HEK293 (cell line): ENCODE measurements around the gene PRSS56.

Experiments used
- CTCF ChIA-PET: fragments of 350-600 bp; formaldehyde crosslinking; extraction: SDS; loops from one replicate; lab custom pipeline; 2021; ENCODE audit warnings: antibody characterized with exemption; lab: Yijun Ruan, JAX
- POLR2A ChIA-PET: fragments of 300-600 bp; formaldehyde crosslinking; extraction: SDS; loops from one replicate; lab custom pipeline; 2020; ENCODE audit warnings: antibody characterized with exemption, inconsistent platforms; lab: Yijun Ruan, JAX
- H3K27ac ChIP-seq: fragments of 200-500 bp; sonication (Bioruptor generic); 2 replicates; pipeline ENCODE4 v1.5.1; 2014; ENCODE audit warnings: low read depth, low read length, control low read depth, inconsistent platforms; ENCODE audit errors: extremely low read depth
- H3K36me3 ChIP-seq, 2 experiments: fragments of 200-500 bp in 1 of 2; sonication (Bioruptor generic) in 1 of 2; 1 replicate in 1 of 2; 2 replicates in 1 of 2; pipeline ENCODE4 v1.5.1; 2014 to 2017; ENCODE audit warnings: inconsistent platforms in 2 of 2, low read length in 2 of 2; ENCODE audit not compliant: control insufficient read depth in 2 of 2, insufficient read depth in 1 of 2
- H3K4me1 ChIP-seq: fragments of 200-500 bp; sonication (Bioruptor generic); 2 replicates; pipeline ENCODE4 v1.5.1; 2014; ENCODE audit warnings: mild to moderate bottlenecking, low read length, inconsistent platforms; ENCODE audit not compliant: control insufficient read depth, insufficient read depth
- H3K4me3 ChIP-seq: 2 replicates; pipeline ENCODE4 v1.5.1; 2011; ENCODE audit warnings: low read depth, mild to moderate bottlenecking, control low read depth, low read length, moderate library complexity
- H3K9me3 ChIP-seq: fragments of 200-500 bp; sonication (Bioruptor generic); 2 replicates; pipeline ENCODE4 v1.5.1; 2014; ENCODE audit warnings: low read depth, low read length, inconsistent platforms; ENCODE audit not compliant: control insufficient read depth, insufficient read depth
- EGR2 ChIP-seq: fragments of 450-650 bp; formaldehyde crosslinking; IDR thresholded peaks from 2 replicates; pipeline ENCODE4 v1.5.1; 2016; ENCODE audit warnings: low read depth, missing biosample characterization, missing genetic modification characterization
- FEZF1 ChIP-seq: fragments of 450-650 bp; formaldehyde crosslinking; IDR thresholded peaks from 2 replicates; pipeline ENCODE4 v1.5.1; 2016; ENCODE audit warnings: missing biosample characterization, missing genetic modification characterization
- MZF1 ChIP-seq: fragments of 450-650 bp; formaldehyde crosslinking; IDR thresholded peaks from 2 replicates; pipeline ENCODE4 v1.5.1; 2017; ENCODE audit warnings: missing biosample characterization, missing genetic modification characterization, borderline replicate concordance
- OSR2 ChIP-seq: fragments of 450-650 bp; formaldehyde crosslinking; IDR thresholded peaks from 2 replicates; pipeline ENCODE4 v1.5.1; 2016; ENCODE audit warnings: missing biosample characterization, missing genetic modification characterization
- OVOL3 ChIP-seq: fragments of 450-650 bp; formaldehyde crosslinking; IDR thresholded peaks from 2 replicates; pipeline ENCODE4 v1.5.1; 2016; ENCODE audit warnings: missing biosample characterization, missing genetic modification characterization
- PRDM10 ChIP-seq: fragments of 450-650 bp; formaldehyde crosslinking; IDR thresholded peaks from 2 replicates; pipeline ENCODE4 v1.5.1; 2016; ENCODE audit warnings: missing biosample characterization, missing genetic modification characterization
- YY1 ChIP-seq: fragments of 450-650 bp; formaldehyde crosslinking; IDR thresholded peaks from 2 replicates; pipeline ENCODE4 v1.5.1; 2018; ENCODE audit warnings: missing biosample characterization, missing genetic modification characterization
- ZBTB21 ChIP-seq: fragments of 450-650 bp; formaldehyde crosslinking; IDR thresholded peaks from 2 replicates; pipeline ENCODE4 v1.5.1; 2017; ENCODE audit warnings: missing biosample characterization, missing genetic modification characterization
- ZFHX2 ChIP-seq: fragments of 450-650 bp; formaldehyde crosslinking; conservative IDR thresholded peaks from 2 replicates; pipeline ENCODE4 v1.5.1; 2016; ENCODE audit warnings: missing biosample characterization, missing genetic modification characterization
- ZNF202 ChIP-seq: fragments of 450-650 bp; formaldehyde crosslinking; IDR thresholded peaks from 2 replicates; pipeline ENCODE4 v1.5.1; 2016; ENCODE audit warnings: missing biosample characterization, missing genetic modification characterization, borderline replicate concordance
- ZNF324 ChIP-seq: fragments of 450-650 bp; formaldehyde crosslinking; IDR thresholded peaks from 2 replicates; pipeline ENCODE4 v1.5.1; 2016; ENCODE audit warnings: missing biosample characterization, missing genetic modification characterization
- ZNF391 ChIP-seq: fragments of 450-650 bp; formaldehyde crosslinking; IDR thresholded peaks from 2 replicates; pipeline ENCODE4 v1.5.1; 2016; ENCODE audit warnings: low read depth, missing biosample characterization, missing genetic modification characterization, borderline replicate concordance
- ZNF48 ChIP-seq: fragments of 450-650 bp; formaldehyde crosslinking; IDR thresholded peaks from 2 replicates; pipeline ENCODE4 v1.5.1; 2016; ENCODE audit warnings: missing biosample characterization, missing genetic modification characterization
- ZNF510 ChIP-seq: fragments of 450-650 bp; formaldehyde crosslinking; IDR thresholded peaks from 2 replicates; pipeline ENCODE4 v1.5.1; 2018; ENCODE audit warnings: mild to moderate bottlenecking, missing genetic modification characterization, missing biosample characterization; ENCODE audit not compliant: insufficient replicate concordance
- ZNF530 ChIP-seq: fragments of 450-650 bp; formaldehyde crosslinking; IDR thresholded peaks from 2 replicates; pipeline ENCODE4 v1.5.1; 2016; ENCODE audit warnings: low read depth, missing biosample characterization, missing genetic modification characterization
- ZNF544 ChIP-seq: fragments of 450-650 bp; formaldehyde crosslinking; IDR thresholded peaks from 2 replicates; pipeline ENCODE4 v1.5.0; 2017; ENCODE audit warnings: missing biosample characterization, missing genetic modification characterization
- ZNF626 ChIP-seq: fragments of 450-650 bp; sonication (Bioruptor Pico); formaldehyde crosslinking; IDR thresholded peaks from 2 replicates; pipeline ENCODE4 v1.5.1; 2018; ENCODE audit warnings: missing biosample characterization, missing genetic modification characterization, inconsistent platforms

Gene PRSS56

GRCh38 chr2:232491139-232491780 lies 28.9 kb upstream of the PRSS56 start:
- no peak for TF ChIP-seq ZNF202 (tag by site-specific recombination)
- TF ChIP-seq OSR2 (tag by site-specific recombination) = no peak
- TF ChIP-seq MZF1 (tag by site-specific recombination) = no peak
- no peak for TF ChIP-seq ZBTB21 (tag by site-specific recombination)
- TF ChIP-seq OVOL3 (tag by site-specific recombination) = no peak
- TF ChIP-seq ZNF626 (tag by site-specific recombination) = no peak
- no peak for TF ChIP-seq ZNF391 (tag by site-specific recombination)
- no peak for TF ChIP-seq FEZF1 (tag by site-specific recombination)
- TF ChIP-seq ZNF324 = no peak
- TF ChIP-seq EGR2 (tag by site-specific recombination) = no peak
- TF ChIP-seq ZNF530 (tag by site-specific recombination) = no peak
- no peak for TF ChIP-seq ZNF510 (tag by site-specific recombination)
- no peak for TF ChIP-seq YY1 (tag by site-specific recombination)
- no peaks in the 10 kb centered on the region for H3K9me3 ChIP-seq
- no peaks in the 10 kb centered on the region for H3K4me1 ChIP-seq
- no peak overlapping the region for H3K4me3 ChIP-seq
- CTCF ChIA-PET = interaction anchor here (1.3 kb wide), 1 partner anchor 47 kb away, joined by 3 read pairs; no protein-coding TSS in a partner anchor
- no peak overlapping the region for H3K27ac ChIP-seq
- POLR2A ChIA-PET = no interaction called here
- H3K36me3 ChIP-seq = no peaks in the 10 kb centered on the region

GRCh38 chr2:232492236-232492848 lies 27.8 kb upstream of the PRSS56 start:
- no peaks in the 10 kb centered on the region for H3K9me3 ChIP-seq
- H3K27ac ChIP-seq = no peak overlapping the region
- no peaks in the 10 kb centered on the region for H3K36me3 ChIP-seq
- H3K4me1 ChIP-seq = no peaks in the 10 kb centered on the region
- no peak overlapping the region for H3K4me3 ChIP-seq
- CTCF ChIA-PET = interaction anchor here (0.6 kb wide), 1 partner anchor 956 kb away, joined by 3 read pairs; no protein-coding TSS in a partner anchor
- POLR2A ChIA-PET = no interaction called here
- TF ChIP-seq EGR2 (tag by site-specific recombination) (0 out of 2 replicates have a peak, but pooled peaks have one; percentile 34), ZFHX2 (0 out of 2 replicates have a peak, but pooled peaks have one; percentile 32), ZNF544 (no peak), MZF1 (tag by site-specific recombination) (no peak), ZNF48 (tag by site-specific recombination) (no peak)

GRCh38 chr2:232492963-232493700 lies 27.1 kb upstream of the PRSS56 start:
- ChIA-PET CTCF (interaction anchor here (0.6 kb wide), 1 partner anchor 955 kb away, joined by 3 read pairs; no protein-coding TSS in a partner anchor), POLR2A (no interaction called here)
- H3K4me3 ChIP-seq = no peak overlapping the region
- TF ChIP-seq PRDM10 (tag by site-specific recombination) = no peak
- no peaks in the 10 kb centered on the region for H3K9me3 ChIP-seq
- no peaks in the 10 kb centered on the region for H3K36me3 ChIP-seq
- no peaks in the 10 kb centered on the region for H3K4me1 ChIP-seq
- no peak overlapping the region for H3K27ac ChIP-seq
